Measurements from ENCODE around the gene TP73.

Gene TP73

DNA sequence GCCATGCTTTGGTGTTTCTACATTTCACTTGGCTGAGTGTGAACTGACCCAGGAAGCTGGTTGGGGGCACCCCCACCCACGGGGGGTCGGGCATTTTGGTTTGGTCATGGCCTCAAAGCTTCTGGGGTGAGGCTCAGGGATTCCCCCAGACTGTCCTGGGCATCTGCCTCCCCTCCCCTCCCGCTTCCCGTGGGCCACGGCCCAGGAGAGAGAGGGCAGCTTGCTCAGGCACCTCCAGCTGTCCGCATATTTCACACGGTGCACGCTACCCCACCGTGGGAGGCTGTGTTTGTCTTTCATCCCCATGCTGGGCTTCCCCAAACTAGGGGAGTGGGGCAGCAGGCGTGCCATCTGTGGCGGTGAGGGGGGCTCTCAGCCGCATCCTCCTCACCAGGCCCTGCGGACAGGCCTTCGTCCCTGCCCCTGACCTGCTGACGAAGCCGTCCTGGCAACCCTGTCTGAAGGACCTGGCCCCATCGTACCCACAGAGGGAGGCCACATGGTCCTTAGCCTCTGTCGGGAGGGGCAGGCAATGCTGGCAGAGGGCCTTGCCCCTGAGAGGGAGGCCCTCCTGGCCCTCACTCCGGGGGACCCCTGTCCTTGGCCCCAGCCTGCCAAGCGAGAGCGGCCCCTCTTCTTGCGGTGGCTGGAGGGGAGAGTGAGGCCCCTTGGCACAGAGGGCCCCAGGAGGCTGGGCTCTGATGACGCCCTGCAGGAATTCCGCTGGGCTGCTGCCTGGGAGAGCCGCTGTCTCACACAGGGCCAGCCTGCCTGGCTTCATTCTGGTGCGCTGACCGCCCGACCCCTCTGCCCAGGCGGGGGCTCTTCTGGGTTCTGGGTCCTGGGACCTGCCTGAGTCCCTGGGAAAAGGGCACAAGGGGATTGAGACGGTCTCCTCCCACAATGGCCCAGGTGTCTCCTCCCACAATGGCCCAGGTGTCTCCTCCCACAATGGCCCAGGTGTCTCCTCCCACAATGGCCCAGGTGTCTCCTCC lies 22.1 kb downstream of the TP73 start:
- no peak for DNase-seq

DNA sequence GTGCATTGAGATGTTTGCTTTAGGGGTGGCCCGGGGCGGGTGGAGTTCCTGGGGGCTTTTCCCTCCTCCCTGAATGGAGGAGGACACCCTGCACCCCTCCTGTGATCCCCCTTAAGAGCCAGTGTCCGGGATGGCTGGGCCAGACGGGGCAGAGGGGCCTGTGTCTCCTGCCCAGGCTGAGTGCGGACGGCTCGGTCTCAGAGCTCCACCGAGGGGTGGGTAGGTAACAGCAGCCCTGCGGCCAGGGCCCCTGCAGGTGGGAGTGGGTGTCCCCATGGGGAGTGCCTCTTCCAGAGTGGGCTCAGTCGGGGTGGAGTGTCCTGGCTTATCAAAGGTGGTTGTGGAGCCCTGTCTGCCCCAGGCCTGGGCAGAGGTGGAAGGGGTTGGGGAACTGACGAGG lies 23.1 kb downstream of the TP73 start:
- no peak for DNase-seq

DNA sequence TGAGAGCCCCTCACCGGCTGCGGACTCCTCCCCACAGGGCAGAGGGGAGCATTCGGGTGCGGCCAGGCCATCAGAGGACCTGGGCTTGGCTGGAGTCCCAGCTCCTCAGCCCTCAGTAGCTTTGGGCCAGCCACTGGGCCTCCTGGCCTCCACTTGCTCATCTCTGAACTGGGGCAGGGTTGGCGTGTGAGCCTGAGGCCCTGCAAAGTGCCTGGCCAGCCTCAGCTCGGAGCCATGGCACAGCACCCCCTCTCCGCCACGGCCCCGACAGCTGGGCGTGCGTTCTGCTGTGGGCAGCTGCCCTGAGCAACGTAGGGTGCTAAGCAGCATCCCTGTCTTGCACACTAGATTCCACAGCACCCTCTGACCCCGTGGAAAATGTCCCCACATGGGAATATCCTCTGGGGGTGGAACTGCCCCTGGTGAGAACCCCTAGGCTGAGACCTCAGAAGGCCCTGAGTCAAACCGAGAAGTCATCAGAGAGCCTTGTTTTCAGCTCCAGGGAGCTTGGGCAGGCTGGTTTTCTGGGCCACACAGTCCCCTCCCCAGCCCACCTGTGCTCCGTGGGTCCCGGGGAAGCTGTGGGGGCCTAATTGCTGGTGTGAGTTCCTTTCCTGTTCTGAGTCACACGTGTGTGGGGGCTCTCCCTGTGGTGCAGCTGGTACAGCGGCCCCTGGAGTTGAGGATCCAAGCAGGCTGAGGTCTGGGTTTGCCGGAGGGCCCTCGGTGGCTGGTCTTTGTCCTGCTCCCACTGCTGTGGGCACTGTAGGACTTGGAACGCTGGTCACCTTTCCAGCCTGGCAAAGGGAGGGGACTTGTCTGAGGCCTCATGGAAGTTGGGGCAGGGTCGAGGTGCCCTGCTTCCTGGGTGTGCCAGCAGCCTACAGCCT lies 24.5 kb downstream of the TP73 start:
- no peak for DNase-seq

DNA sequence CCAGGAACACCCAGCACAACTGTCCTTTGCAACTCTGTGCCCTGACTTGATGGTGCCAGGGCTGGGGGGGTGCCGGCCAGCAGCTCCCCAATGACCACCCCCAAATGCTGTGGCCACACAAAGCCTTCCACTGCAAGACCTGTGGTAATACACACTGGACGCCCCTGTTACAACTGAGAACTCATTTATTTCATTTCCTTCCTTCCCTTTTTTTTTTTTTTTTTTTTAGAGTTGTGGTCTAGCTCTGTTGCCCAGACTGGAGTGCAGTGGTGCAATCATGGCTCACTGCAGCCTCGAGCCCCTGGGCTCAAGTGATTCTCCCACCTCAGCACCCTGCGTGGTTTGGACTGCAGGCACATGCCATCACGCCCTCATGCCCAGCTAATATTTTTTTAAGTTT lies 25.2 kb downstream of the TP73 start:
- no peak for DNase-seq

DNA sequence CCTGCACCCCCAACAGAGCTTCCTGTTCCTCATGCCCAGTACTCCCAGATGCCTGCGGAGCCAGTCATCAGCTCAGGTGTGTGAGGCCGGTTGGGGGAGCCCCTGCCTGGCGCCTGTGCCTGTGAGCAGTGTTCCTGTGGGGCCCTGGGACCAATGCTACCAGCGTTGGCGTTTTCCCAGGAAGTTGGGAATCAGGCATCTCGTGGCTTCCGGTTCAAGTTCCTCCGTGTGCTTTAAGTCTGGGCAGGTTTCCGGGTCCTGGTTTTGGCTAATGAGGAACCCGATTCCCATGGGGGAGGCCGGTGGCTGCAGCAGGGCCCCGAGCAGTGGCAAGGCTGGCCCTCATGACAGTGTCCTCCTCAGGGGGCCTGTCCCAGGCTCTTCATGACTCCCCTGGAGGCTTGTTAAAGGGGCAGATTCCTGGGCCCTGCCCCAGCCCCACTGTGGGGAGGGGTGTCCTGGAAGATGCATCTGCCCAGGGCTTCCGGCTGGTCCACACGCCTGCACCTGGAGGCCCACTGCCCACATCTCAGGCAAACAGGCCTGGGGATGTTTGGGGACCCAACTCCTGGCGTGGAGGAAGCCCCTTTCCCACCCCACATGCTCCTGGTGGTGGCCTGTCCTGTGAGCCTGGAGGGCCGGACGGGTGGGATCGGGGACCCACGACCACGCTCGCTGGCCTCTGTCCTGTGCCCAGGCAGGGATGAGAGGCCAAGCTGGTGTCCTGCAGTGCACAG lies 26.2 kb downstream of the TP73 start:
- DNase-seq = no peak

DNA sequence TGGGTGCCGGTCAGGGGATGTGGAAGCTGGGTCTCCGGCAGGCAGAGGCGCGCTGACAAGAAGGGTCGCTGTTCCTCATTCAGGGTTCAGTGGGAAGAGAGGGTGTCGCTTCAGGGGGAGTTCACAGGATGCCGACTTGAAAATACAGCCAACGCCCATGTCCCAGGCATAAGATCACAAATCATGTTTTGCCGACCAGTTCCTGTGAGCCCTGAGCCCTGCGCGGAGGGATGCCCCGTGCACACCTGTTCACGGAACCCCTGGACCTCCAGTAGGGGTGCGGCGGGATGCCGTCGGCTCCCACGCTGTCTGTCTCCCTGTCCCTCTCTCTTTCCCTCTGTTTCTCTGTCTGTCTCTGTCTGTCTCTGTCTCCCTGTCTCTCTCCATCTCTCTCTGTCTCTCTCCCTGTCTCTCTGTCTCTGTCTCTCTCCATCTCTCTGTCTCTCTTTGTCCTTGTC lies 26.8 kb downstream of the TP73 start:
- DNase-seq = no peak

DNA sequence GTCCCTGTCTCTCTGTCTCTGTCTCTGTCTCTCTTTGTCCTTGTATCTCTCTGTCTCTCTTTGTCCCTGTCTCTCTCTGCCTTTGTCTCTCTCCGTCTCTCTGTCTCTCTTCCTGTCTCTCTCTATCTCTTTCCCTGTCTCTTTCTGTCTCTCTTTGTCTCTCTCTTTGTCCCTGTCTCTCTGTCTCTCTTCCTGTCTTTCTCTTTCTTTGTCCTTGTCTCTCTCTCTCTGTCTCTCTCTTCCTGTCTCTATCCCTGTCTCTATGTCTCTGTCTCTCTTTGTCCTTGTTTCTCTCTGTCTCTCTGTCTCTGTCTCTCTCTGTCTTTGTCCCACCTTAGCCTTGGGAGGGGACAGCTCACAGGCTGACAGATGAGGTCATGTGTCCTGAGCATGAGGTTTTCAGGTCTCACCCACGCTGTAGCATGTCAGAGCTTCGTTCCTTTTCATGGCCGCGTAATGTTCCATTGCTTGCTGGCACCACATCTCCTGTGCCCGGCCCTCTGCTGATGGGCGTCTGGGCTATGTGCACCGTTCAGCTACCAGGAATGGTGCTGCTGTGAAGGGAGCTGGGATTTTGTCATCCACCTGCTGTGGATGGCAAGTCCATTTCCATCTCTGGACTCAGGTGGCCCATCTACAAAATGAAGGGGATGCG lies 27.6 kb downstream of the TP73 start:
- no peak for DNase-seq

DNA sequence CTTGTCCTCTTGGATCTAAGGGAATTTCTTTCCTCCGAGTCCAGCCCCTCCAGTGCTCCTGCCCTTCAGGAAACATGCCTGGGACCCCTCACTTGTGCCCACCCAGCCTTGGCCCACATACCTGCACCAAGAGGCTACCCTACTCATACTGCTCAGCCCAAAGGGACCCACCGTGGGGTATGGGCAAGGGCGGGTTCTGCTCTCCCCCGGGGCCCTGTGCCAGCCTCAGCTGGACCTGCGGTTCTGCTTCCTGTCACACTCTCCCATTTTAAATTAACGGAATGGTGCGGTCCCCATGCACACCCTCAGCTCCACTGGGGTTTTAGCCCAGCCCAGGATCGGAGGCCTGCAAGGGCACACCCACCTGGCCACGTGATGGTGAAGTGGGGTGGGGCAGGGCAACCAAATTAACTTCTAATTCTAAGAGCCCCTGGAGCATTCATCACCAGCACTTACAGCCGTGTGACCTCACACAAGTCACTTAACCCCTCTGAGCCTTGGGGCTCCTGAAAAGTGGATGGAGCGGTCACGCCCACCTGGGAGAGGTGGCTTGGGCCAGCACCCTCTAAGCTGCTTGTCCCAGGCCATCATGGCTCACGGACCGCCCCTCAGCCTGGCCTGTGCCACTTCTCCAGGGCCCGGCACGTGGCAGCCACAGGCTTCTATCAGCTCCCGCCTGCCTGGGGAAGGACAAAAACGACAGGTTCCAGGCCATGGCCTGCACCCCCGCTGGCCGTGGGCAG lies 28.3 kb downstream of the TP73 start:
- no peak for DNase-seq

DNA sequence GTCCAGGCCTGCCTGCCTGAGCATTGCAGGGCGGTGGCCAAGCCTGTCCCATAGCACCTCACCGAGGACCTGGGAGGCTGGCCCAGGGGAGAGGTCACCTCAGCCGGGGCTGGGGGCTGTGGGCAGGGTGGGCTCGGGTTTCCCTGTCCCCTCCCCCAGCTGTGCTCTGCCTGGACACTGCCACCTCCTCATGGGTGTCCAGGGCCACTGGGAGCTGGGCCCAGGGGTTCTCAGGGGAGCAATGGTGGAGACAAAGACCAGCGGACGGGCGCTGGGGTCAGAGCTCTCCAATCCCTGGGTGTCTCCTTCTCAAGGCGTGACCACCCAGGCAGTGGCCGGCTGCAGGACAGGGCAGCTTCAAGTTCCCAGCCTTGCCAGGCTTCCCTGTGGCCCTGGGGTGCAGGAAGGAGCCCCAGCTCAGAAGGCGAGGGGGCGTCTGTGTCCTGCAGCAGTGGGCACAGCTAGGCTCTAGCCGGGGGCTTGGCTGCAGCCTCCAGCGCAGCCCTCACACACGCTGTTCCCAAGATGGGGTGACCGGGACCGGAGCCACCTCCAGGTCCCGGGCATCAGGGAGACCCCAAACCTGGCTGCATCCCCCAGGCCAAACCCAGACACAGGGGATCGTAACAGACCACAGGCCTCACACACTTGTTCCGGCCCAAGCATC lies 29.0 kb downstream of the TP73 start:
- DNase-seq = no peak

DNA sequence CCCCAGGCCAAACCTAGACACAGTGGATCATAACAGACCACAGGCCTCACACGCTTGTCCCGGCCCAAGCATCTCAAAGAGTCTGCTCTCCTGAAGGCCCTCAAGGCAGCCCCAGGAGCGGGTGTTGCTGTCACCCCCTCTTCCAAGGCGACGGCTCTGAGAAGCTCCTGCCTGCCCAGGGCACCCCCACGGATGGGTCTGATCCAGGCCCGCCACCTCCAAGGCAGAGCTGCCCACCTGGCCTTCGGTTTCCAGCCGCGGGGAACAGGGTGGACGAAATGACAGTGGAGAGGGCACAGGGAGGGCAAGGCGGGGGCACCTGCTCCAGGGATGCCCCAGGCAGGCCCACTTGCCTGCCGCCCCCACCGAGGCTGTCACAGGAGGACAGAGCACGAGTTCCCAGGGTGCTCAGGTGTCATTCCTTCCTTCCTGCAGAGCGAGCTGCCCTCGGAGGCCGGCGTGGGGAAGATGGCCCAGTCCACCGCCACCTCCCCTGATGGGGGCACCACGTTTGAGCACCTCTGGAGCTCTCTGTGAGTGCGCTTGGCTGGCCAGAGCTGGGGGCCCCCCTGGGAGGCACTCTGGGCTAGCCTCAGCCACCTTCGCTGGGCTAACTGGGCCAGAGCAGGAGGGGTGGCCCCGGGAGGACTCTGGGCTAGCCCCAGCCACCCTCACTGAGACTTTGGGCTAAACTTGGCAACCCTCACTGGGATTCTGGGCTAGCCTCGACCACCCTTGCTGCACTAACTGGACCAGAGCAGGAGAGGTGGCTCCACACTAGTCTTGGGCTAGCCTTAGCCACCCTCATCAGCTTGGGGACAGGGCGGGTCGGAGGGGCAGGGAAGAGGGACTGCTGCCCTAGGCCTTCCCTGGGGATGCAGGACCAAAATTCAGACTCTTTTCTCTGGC lies 29.8 kb downstream of the TP73 start:
- no peak for DNase-seq

DNA sequence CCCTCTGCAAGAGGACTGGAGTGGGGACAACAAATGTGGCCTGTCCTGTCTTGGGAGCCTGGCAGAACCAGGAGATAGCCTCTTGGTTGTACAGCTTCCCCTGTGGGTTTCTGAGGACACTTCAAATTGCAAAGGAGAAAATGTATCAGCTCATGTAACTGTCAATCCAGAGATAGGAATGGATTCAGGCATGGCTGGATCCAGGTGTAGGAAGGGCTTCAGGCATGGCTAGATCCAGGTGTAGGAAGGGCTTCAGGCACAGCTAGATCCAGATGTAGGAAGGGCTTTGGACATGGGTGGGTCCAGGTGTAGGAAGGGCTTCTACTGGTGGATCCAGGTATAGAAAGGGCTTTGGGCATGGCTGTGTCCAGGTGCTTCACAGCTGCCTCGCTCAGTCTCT lies 30.9 kb downstream of the TP73 start:
- no peak for DNase-seq

DNA sequence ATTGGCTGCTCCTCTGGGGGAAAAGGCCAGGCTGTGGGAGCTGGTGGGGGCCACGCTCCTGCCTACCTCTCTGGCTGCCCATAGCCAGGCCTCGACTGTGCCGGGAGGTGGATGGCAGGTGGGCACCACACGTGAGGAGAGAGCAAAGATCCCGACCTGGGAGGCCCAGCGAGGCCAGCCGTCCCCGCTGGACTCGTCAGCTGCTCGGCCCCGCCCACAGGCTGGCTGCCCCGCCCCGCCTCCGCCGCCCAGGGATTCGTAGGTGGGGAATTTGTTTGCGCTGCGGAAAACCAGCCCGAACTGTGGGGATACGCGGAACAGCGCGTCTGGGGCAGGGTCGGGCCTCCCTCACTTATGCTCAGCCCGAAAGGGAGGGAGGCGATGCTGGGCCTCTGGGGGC lies 31.7 kb downstream of the TP73 start:
- no peak for DNase-seq

DNA sequence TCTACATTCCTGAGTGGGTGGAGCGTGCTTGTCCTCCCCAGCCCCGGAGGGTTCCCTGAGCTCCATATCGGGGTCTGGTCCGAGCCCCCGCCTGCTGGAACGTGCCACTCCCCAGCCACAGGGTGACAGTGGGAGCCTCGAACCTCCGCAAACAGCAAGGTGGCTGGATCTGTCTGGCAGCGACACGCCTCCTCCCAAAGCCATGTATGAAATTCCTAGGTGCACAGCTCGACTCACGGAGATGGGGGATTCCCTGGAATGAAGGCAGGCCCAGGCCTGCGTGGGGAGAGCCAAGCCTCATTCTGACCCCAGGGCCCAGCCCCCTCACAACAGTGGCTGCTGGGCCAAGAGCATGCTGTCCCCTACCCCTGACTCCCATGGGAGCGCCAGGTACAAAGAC lies 32.9 kb downstream of the TP73 start:
- no peak for DNase-seq

DNA sequence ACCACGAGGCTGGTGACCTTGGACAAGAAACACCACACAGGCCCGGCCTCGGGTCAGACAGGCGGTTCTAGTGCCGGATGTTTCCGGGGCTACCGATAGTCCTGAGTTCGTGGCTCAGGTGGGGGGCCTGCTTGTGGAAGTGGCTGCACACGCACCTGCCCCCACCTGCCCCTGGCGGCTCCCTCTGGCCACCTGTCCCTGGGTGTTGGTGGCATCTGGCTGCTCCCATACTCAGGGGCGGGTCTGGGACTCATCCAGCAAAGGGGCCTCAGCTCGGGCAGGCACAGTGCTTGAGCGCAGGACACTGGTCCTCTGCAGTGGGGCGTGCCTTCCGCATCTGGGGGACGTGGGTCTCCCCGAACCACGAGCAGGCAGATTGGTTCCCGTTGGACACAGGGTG lies 33.6 kb downstream of the TP73 start:
- no peak for DNase-seq

DNA sequence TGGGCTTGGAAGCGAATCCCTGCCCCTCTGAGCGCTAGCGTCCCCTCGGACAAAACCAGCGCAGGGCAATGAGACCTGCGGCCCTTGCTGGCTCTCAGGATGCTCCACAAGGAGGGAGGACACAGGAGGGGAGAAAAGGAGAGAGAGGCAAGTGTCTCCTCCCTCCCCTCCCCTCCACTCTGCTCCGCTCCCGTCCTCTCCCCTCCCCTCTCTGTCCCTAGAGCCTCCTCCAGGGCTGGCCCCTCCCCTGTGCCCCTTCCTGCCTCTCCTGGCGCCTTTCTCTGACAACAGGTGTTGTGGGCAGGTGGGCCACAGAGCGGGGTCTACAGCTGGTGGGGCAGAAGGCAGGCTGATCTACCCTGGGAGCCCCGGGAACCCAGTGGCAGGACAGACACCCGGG lies 35.2 kb downstream of the TP73 start:
- no peak for DNase-seq

DNA sequence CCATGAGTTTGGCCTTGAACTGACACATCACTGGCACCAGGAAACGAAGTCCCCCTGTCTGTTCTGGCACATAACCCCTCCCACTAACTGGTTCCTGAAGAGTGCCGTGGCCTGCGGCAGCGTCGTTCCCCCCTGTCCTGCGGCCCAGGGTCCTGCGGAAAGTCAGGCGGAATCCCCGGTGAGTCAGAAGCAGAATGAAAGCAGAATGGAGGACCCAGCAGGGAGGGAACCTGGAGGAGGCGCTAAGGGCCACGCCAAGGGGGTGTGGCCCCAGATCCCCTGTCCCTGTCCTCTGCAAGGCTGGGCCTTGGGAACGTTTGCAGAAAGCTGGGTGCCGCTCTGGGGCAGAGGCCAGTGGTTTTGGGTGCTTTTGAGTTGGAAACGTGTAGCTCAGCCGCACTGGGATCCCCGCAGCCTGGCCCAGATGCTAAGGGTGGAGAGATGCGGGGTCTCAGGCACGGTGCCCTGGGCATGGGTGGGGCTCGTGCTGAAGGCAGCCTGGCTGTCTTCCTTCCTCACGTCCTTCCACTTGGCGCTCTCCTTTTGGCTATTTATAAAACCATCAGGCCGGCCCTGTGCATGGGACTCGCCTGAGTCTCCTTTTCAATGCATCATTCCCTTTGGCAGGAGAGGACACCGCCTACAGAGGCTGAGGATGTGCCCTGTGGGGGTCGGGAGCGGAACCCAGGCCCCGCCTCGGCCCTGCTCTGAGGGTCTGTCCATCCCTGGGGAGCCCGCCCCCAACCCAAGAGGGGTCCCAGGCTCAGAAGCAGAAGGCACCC lies 36.2 kb downstream of the TP73 start:
- no peak for DNase-seq

DNA sequence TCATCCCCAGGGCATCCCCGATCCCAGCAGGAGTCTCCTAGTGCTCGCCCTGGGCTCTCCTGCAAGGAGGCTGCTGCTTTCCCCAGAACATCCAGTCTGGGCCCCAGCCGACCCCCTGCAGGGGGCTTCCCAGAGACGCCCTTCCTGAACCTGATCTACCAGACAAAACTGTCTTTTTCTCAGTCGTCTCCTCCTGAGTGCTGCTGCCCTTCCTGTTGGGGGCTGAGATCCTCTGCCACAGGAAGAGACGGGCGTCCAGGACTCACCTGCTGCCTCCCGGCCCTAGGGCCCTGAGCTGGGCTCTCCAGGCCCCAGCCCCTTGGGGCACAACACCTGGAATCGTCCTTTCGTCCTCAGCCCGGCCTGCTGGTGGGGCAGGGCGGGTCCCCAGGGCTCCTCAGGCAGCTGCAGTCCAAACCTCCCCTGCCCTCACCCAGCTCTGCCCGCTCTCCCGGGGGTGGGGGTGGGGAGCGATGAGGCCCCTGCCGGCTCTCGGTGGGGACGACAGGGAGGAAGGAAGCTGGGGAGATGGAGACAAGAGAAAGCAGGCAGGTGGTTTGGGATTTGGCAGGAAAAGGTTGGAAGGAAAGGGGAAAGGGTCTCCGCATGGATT lies 36.9 kb downstream of the TP73 start:
- DNase-seq = no peak

DNA sequence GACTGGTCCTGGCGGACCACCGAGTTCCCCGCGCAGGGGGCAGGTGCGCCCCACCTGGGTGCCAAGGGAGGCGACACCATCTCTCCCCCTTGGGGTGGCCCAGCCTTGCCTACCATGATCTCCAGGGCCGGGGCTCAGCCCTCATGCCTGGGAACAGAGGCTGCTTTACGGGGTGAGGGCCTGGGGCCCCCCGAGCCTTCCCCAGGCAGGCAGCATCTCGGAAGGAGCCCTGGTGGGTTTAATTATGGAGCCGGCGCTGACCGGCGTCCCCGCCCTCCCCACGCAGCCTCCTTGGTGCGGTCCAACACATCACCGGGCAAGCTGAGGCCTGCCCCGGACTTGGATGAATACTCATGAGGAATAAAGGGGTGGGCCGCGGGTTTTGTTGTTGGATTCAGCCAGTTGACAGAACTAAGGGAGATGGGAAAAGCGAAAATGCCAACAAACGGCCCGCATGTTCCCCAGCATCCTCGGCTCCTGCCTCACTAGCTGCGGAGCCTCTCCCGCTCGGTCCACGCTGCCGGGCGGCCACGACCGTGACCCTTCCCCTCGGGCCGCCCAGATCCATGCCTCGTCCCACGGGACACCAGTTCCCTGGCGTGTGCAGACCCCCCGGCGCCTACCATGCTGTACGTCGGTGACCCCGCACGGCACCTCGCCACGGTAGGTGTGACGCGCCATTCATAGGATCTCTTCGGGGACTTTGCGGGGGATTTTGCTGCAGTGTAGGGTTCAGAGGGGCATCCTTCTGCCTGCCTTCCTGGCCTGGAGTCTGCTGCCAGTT lies 38.2 kb downstream of the TP73 start:
- no peak for DNase-seq
